HS-27A (cell line): ENCODE results near the gene TRMT2A.

Source experiments
- DNase-seq: peaks from one replicate; pipeline ENCODE4 v3.0.0-alpha.2; 2012; ENCODE audit warnings: low read depth, missing footprints

TRMT2A gene

DNA sequence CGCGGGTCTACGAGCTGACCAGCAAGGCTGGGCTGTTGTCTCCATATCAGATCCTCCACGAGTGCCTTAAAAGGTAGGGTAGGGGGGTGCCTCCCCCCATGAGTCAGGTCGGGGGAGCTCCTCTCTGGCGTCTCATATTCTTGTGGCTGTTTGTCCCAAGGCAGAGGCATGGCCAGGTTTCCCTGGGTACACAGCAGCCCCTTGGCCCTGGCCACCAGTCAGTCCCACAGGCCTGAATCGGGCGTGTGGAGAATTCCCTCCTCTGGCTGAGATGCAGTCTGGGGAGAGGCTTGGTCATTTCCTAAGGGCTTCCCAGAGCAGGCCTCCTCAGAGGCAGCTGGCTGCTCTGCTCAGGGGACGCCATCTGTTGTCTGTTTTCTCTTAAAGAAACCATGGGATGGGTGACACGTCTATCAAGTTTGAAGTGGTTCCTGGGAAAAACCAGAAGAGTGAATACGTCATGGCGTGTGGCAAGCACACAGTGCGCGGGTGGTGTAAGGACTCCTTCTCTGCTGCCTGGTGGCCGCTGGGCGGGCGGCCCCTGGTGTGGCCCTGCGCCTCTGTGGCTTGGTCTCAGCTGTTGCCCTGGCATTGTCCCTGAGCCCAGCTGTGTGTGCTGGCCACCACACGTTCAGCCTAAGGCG is 10.7 kb downstream of the TRMT2A start:
- no peak for DNase-seq

DNA sequence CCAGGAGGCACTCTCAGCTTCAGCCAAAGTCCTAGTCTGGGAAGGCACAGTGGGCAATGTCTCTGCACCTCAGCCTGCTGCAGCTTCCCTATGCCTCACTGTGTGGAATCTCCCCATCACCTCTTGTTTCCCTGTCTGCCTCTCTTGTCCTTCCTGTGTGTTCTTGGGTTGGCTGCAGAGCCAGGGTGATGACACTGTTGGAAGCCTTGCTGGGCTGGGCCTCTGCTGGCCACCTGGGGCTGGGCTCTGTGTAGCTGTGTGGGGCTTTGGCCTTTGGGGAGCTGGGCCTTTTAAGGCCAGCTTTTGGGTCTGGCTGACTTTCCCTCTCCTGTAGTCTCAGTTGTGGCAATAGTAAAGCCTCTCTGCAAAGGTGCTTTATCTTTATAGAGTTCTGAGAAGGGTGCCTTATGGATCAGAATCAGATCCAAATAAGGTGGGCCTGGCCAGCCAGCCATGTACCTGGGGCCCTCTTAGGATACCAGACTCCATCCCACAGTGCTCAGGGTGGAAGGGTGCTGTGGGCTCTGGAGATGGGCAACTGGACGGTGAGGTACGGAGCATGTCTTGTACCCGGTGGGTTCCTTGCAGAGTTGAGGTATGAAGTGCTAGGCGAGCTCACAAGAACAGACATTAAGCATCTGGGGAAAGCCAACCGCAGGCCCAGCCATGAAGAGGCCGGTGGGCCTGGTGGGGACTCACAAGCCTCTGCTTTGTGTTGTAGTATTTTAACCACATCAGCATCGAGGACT is 11.4 kb downstream of the TRMT2A start:
- no peak for DNase-seq

DNA sequence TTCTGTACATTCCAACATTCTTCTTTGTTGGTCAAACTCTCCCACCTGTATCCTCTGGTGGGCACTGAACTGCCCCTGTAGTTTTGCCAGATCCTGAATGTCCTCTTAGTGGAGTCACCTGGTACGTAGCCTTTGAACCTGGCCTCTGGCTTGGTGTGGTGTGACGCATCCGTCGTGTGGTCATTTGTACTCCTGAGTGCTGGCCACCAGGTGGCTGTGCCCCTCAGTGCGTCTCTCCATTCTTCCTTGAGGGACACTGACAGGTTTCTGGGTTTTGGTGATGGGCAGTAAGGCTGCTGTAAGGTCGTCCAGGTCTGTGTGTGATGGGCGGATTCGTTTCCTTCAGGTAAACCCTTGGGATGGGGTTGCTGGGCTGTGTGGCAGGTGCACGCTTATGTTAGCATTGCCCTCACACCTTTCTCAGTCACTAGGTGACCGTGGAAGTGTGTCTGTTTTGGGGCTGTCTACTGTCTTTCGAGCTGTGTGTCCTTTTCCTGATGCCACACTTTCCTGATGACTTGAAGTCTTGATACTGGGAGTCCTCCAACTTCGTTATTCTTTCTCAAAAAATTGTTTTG is 14.7 kb downstream of the TRMT2A start:
- no peak for DNase-seq

DNA sequence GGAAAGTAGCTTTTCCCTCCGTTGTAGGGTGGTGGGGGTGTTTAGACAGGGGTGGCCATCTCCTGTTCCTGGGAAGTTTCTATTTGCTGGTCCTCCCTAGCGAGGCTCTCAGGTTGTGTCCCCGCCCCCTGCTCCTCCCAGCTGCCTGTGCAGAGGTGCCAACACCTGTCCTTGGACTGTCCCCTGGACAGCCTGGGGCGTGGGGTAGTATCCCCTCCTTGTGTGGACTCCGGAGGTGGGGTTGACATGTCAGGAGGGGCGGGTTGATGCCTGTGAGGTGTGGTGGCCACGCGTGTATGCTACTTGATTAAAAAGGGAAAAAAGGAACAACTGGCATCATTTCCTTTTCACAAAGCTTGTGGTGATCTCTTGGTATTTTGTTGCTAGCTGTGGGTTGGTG is 15.4 kb downstream of the TRMT2A start:
- DNase-seq, result no peak

DNA sequence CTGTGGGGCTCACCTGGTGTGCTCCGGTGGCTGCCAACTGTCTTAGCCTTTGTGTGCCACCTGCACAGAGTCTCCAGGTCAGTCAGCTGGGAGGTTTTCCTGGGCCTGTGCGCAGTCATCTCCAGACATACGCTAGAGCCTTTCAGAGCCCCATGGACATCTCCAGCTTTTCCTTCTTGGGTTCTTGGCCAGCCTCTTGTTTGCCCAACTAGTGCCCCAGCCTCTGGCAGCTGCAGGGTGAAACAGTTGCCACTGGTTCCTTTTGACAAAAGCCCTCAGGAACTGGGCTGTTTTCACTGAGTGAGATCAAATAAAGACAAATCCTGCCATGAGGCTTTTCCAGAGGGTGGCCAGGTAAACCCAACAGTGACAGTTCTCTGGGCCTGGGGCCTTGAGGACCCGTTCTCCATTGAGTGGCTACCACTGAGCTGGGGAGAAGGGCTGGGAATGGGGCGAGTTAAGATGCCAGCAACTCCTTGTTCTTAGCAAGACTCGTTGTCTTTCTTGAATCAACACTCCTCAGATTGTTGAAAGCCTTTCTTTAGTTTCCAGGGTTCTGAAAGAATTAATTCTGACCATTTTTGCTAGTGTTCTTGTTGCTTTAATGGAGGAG is 17.8 kb downstream of the TRMT2A start:
- no peak for DNase-seq

DNA sequence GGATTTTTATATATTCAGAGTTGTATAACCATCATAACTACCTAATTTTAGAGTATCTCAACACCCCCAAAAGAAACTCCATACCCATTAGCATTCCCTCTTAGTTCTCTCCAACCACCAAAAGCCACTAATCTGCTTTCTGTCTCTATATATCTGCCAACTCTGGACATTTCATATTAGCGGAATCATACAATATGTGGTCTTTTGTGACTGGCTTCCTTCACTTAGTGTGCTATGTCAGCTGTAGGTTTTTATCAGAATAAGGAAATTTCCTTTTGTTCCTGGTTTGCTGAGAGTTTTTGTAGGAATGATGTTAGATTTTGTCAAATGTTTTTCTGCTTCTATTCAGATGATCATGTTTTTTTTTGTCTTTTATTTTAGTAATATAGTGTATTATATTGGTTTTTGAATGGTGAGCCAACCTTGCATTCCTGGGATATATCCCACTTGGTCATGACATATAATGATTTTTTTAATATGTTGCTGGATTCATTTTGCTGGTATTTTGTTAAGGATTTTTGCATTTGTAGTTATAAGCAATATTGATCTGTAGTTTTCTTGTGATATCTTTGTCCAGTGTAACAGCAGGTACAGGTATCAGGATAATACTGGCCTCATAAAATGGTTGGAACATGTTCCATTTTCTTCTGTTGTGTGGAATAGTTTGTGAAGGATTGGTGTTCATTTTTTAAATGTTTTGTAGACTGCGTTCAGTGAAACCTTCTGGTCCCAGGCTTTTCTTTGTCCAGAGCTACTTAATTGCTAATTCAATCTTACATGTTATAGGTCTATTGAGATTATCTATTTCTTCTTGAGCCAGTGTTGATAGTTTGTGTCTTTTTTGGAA is 20.2 kb downstream of the TRMT2A start:
- no peak for DNase-seq

DNA sequence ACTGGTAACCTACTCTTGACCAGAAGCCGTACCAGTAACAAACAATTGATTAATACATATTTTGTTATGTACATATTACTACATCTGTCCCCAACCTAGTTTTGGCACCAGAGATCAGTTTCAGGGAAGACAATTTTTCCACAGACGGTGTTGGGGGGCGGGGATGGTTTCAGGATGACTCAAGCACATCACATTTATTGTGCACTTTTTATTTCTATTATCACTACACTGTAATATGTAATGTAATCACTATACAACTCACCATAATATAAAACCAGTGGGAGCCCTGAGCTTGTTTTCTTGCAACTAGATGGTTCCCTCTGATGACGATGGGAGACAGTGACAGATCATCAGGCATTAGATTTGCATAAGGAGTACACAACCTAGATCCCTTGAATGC is 21.5 kb downstream of the TRMT2A start:
- DNase-seq, result no peak

DNA sequence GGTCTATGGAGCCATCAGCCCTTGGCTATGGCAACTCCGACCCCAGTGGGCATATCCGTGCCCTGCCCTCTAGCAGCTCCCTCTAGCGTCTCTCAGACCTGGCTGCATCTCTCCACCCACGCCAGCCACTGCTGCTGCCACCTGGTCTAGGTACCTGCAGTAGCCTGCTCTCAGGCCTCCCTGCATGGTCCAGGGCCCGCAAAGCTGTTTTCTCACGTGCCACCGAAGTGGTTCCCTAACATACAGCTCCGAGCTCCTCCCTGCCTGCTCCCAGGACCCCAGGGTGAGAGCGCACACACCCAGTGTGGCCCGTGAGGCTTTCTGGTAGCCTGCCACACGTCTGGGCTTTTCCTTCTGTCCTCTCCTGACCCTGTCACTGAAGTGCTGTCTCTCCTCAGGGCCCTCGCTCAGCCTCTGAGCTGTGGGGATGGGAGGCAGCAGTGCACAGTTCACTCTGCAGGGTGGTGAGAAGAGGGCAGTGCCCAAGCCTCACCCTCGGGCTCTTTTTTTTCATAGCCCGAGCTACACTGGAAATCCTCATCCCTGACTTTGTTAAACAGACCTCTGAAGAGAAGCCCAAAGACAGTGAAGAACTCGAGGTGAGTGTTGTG is 22.7 kb downstream of the TRMT2A start:
- no peak for DNase-seq

DNA sequence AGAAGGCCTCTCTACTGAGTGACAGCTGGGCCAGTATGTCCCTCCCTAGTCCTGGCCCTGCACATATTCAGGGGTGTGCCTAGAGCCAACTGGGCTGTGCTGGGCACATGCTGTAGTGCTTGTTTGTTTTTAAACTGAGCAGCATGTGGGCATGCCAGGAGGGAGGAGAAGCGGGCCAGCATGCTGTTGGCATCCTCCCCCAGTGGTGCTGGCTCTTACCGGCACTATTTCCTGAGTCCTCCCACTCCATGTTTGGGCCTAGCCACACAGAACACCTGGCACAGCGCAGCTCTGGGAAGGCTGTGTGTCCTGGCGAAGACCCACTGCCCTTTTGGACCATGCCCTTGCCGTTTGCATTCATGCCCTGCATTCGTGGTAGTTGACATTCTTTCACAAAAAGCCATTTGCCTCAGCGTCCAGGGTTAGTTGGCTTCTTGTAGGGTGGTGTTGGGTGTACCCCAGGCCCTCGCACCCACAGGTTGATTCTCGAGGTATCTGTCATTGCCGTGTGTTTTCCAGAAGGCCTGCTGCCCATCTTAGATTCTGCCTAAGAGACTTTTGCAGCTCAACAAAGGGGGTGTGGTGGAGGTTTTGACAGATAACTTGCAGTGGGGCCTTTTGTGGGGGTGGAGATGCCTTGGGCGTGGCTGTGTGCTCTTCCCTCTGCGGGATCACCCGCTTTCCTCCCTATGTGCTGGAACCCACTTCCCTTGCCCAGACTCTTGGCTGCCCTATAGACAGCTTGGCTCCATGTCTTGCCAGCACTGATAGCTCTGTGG is 23.4 kb downstream of the TRMT2A start:
- no peak for DNase-seq

DNA sequence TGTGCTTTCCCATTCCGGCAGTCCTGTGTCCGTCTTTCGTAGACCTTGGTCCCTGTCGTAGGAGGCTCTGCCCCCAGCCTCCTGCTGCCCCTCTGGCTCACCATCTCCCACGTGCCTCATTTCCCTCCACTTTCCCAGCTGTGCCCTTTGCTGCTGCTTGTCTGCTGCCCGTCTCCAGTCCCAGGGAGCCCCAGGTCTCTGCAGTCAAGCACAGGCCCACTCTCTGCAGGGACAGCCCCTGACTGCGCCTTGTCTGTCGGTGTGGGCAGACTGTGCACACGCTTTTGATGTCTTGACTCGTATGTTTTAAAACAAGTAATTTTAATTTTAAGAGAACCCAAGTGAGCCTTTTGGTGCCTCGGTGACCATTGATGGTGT is 24.6 kb downstream of the TRMT2A start:
- no peak for DNase-seq

DNA sequence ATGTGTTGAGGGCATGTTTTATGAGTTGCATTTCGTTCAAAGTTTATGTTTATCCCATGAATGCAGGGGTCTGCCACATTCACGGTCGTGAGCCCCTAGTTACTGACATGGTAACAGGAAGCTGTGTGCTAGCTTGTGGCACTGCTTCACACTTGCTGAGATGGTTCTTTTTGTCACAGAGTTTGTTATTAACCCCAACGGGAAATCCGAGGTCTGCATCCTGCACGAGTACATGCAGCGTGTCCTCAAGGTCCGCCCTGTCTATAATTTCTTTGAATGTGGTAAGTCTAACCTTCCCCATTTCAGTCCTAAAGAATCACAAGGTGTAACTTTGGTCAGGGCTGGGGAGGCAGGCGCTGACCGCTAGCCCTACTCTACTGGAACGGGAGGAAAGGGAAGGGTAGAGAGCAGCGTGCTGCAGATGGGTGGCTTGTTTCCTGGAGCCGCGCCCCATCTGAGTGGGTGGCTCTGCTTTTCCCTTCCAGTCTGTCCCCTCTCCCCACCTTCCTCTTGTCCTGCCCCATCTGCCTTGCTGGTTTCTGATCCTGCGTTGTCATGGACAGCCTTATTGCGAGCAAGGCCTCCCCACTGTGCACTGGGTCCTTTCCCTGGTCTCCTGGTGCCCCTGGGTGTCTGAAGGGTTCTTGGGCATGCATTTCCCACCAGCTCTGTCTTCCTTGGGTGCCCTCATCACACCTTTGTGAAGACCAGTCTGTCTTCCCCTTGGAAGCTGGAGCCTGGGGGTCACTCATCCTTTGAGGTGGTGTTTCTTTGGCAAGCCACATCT is 25.1 kb downstream of the TRMT2A start:
- no peak for DNase-seq

DNA sequence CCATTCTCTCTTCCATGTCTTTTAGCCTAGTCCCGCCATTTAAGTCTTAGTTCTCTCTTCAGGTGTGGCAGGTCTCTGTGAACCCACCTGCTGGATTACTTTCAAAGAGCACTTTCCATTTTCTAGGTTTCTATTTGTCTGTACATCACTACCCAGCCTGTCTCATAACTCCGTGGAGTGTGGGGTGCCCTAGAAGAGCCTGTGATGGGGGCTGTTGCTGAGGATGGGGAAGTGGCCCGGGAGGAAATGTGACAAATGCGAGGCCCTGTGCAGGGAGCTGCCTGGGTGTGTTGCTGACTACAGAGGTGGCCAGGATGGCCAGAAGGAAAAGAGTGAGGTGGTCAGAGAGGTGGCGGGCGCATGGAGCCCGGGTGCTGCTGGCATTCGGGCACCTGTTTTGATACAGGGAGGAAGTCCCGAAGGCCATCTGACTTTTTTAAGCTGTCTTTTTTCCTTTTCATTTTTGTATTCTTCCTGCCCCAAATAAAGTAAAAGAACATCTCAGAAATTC is 26.2 kb downstream of the TRMT2A start:
- DNase-seq, result no peak

DNA sequence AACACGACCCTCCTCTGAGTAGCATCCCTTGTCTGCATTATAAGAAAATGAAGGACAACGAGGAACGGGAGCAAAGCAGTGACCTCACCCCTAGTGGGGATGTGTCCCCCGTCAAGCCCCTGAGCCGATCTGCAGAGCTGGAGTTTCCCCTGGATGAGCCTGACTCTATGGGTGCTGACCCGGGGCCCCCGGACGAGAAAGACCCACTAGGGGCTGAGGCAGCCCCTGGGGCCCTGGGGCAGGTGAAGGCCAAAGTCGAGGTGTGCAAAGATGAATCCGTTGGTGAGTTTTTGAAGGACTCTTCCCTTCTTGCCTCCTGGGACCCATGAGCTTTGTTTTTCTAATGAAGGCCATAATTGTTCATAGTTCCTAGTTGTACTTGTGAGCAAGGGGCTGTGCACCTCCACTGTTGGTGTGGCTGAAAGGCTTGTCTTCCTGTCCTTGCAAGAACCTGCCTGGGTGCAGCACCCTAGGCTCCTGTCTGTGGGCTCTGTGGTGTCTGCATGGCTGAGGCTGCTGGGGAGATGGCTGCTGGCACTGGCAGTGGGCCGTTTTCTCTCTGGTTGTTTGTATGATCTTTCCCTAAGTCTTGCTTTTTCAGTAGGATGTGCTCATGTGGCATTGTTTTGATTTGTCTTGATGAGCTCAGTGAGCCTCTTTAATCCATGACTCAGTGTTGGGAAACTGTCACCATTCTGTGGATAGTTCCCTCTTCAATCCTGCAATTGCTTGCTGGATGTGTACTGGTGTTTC is 26.9 kb downstream of the TRMT2A start:
- no peak for DNase-seq

DNA sequence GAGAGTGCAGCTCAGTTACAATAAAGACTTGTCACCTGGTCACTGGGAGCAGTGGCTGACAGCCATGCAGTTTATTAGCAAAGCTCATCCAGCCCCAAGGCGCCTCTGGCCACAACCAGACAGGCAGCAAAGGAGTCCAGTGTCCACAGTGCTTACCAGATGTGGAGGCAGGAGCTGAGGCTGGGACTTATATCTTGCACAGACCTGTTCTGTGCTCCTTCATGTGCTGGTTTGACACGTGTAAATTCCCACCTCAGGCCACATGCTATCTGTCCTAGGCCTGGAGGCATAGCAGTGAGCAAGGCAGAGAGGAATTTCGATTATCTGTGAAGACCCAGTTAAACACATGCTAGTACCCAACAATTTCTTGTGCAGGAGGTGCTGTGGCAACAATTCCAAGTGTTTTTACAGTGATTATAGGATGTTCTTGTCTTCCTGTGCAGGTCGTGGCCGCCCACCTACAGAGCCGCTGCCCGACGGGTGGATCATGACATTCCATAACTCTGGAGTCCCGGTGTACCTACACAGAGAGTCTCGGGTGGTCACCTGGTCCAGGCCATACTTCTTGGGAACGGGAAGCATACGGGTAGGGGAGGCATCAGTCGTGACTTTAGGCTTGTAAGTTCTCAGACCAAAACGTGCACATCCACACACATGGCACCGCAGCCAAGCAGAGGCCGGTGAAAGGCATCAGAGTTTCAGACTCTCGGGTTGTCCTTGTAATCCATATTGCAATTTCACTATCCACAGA is 27.6 kb downstream of the TRMT2A start:
- DNase-seq, result no peak

DNA sequence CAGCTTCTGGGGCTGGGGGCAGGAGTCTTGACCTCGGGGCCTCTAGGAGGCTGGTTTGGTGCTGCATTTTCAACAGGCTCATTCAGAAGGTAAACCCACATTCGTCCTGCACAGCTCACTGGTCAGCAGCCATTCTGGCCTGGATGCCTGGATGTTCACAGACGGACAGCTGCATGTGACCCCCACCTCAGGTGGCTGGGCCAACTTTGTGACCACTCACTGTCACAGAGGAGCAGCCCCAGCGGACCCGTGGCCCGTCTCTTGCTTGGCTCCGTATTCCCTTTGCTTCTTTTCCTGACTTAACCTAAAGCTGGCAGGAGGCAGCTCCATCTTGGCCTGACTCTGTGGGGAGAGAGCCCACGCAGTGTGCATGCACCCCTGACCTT is 28.8 kb downstream of the TRMT2A start:
- no peak for DNase-seq

DNA sequence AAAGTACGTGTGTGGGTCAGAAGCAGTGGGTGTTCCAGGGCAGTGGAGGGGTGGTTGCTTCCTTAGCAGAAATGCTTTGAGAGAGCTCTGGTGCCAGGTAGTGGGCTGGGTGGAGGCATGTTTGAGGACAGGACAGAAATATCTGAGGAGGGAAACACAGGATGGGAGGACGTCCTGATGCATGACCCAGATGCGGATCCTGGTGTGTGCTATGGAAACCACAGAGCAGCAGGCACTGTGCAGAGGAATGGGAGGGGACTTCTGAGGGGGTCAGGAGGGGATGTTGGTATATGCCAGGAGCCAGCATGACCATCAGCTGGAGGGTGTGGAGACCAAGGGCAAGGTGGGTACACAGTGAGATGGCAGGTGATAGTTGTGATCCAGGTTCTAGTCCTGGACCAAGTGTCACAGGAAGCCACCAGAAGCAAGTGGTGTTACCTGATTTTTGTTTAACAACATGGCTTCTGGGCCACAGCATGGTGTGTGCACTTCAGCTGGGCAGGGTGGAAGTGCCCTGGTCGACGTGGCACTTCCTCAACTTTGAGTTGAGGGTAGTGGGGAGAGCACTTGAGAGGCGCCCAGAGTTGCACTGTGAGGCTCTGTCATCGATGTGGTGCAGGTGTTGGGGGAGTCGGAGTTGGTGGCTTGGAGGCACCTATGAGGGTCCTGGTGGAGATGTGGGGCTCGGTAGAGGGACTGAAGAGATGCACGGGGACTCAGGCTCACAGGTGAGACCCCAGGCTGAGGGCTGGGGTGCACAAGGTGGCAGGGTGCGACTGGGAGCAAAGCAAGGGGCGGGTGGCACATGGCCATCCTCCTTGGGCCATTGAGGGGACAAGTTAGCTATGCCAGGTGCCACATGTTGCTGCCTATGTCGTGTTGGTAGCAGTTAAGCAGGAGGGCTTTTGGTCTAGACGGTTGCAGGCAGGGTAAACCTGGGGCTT is 29.4 kb downstream of the TRMT2A start:
- no peak for DNase-seq

DNA sequence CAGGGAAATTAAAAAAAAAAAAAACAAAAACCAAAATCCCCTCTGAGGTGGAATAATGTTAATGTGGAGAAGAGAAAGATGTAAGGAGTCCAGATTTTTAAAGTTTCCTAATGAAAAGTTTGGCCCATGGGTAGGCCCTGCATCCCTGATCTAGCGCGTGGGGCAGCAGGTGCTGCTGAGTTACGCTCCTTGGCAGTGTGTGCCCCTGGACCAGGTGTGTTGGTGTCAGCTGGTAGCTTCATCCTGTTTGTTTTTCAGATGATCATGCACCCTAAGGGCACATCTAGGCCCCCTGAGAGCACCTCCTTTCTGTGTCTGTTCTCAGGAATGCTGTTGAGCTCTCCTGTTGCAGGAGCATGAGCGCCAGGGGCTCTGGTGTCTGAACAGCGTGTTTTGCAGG is 30.3 kb downstream of the TRMT2A start:
- DNase-seq, result no peak
